HFF-Myc (cell line): ENCODE data around the gene TLR9.

ENCODE experiments used
- DNase-seq: peaks from one replicate; pipeline ENCODE4 v3.0.0-alpha.2; 2011; ENCODE audit warnings: low read depth; ENCODE audit errors: extremely low read depth
- H3K4me3 ChIP-seq: replicated peaks from 2 replicates; pipeline ENCODE4 v1.5.1; 2011; ENCODE audit warnings: low read depth, mild to moderate bottlenecking, control low read depth, low read length
- TF ChIP-seq, protein P1 (sequence below): IDR thresholded peaks from 2 replicates; pipeline ENCODE4 v1.5.1; 2012; ENCODE audit warnings: mild to moderate bottlenecking, low read depth, low read length, control low read depth; ENCODE audit errors: missing control alignments

Gene TLR9

DNA sequence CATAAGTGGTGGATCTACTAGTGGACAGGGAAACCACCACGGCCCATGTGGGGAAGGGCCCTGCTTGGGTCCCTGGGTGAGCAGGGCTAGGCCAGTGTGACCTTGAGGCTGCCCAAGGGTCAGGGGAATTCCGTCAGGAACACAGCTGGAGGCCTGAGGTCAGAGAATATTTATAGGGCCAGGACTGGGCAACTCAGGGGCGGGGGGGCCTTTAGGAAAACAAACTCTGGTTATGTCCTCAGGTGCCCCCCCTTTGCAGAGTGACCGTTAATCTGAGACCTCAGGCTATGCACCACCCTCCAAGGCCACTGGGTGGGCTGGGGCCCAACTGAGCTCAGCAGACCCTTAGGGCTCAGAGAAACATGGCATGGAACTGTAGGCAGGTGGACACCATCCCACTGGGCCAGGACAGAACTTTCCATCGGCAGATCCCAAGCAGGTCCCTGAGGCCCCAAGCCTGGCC lies 11.0 kb upstream of the TLR9 start:
- H3K4me3 ChIP-seq = no peak overlapping the region
- DNase-seq = no peak
- TF ChIP-seq, protein P1, sequence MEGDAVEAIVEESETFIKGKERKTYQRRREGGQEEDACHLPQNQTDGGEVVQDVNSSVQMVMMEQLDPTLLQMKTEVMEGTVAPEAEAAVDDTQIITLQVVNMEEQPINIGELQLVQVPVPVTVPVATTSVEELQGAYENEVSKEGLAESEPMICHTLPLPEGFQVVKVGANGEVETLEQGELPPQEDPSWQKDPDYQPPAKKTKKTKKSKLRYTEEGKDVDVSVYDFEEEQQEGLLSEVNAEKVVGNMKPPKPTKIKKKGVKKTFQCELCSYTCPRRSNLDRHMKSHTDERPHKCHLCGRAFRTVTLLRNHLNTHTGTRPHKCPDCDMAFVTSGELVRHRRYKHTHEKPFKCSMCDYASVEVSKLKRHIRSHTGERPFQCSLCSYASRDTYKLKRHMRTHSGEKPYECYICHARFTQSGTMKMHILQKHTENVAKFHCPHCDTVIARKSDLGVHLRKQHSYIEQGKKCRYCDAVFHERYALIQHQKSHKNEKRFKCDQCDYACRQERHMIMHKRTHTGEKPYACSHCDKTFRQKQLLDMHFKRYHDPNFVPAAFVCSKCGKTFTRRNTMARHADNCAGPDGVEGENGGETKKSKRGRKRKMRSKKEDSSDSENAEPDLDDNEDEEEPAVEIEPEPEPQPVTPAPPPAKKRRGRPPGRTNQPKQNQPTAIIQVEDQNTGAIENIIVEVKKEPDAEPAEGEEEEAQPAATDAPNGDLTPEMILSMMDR = no peak

DNA sequence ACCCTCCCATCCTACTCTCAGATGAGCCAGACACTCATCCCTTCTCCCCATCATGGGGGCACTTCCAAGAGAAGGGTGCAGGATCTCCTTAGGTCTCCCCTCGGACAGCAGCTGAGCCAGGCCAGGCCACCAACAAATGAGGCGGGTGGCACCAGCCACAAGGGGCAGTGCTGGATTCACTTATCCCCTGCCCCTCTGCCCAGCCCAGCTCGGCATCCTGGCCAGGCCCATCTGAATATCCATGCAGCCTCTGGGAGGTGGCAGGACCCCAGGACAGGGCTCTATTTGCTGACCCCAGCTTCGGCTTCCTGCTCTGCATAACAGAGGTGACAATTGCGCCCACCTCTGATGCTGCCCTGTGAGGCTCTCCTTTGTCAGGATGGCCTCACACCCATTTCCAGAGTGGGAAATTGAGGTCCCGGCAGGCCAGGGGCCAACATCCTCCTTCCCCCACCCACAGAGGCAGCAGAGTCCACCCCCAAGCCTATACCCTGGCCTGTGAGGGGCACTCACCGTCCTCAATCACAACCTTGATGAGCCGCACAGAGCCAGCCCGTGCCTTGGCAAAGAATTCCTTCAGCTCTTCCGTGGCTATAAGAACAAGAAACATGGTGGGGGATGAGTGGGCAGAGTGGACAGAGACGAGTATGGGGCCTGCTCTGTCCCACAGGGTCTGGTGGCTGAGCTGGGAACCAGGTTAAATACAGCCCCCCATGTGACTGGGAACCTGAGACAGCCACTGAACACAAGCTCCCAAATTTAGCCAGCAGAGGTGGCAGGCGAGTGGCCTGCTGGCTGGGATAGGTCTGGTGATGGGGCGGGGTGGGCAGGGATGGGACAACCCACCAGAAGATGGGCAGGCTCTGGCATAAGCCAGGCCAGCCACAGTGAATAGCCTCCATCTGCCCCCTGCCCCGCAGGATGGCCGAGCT lies 9.3 kb upstream of the TLR9 start:
- TF ChIP-seq, protein P1 = no peak
- DNase-seq = no peak
- no peak overlapping the region for H3K4me3 ChIP-seq

DNA sequence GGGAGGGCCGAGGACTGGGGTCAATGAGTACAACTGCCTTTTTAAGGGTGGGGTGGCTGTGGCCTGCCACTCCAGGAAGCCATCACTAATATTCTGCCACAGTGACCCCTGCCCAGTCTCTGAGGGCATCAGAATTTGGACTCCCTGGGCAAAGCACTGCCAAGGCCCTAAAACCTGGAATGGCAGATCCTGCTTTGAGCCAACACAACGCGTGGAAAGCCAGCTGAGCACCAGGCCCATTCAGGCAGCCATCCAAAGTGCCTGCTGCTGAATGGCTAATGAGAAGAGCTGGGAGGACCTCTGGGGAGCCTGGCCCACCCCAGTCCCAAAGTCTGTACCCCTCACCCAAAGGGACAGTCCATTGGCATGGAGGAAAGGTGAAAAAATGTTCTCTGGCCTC lies 8.5 kb upstream of the TLR9 start:
- TF ChIP-seq, protein P1 = no peak
- no peak overlapping the region for H3K4me3 ChIP-seq
- no peak for DNase-seq

DNA sequence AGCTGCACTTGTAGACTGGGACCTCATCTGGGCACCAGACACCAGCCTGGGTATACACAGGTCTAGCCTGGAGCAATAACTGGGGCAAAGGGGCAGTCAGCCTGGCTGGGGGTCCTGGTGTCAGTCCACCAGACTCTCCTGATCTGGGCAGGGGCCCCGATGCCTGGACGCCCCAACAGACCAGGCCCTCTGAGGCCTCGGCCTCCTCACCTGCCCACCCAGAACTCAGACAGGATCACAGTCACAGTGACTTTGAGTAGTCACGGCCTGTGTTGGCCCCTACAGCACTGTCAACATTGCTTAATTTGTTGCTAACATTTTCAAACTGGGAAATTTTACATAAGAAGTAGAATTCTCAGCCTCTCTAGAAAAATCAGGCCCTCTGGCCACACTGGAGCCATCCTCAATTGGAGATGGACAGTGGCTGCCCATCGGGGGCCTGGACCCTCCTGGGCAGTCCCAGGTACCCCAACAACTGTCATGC lies 7.7 kb upstream of the TLR9 start:
- no peak for DNase-seq
- TF ChIP-seq, protein P1 = no peak
- H3K4me3 ChIP-seq = no peak overlapping the region

DNA sequence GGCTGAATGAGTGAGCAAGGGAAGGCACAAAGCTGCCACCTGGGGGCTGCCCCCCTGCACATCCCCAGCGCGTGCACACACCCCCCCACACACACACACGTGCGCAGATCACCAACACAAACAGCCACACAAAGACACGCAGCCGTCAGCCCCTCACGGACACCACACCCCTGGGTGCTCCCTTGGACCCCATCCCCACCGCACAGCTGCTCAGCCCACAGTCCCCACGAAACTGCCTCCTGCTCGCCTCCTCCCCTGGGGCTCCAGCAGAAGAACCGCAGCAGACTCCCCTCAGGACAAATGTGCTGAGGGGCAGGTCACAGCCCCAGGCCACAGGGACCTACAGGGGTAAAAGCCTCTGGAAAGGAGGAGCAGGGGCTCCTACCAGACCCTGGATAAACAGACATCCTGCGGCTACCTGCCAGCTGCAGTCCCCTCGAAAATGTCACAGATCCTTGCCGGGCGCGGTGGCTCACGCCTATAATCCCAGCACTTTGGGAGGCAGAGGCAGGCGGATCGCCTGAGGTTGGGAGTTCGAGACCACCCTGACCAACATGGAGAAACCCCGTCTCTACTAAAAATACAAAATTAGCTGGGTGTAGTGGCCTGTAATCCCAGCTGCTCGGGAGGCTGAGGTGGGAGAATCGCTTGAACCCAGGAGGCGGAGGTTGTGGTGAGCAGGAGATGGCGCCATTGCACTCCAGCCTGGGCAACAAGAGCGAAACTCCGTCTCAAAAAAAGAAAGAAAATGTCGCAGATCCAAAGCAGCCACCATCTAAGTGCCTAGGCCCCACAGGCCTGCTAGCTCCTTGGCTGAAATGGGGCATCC lies 7.0 kb upstream of the TLR9 start:
- TF ChIP-seq, protein P1 = peak; percentile 17
- no peak for DNase-seq
- no peak overlapping the region for H3K4me3 ChIP-seq

DNA sequence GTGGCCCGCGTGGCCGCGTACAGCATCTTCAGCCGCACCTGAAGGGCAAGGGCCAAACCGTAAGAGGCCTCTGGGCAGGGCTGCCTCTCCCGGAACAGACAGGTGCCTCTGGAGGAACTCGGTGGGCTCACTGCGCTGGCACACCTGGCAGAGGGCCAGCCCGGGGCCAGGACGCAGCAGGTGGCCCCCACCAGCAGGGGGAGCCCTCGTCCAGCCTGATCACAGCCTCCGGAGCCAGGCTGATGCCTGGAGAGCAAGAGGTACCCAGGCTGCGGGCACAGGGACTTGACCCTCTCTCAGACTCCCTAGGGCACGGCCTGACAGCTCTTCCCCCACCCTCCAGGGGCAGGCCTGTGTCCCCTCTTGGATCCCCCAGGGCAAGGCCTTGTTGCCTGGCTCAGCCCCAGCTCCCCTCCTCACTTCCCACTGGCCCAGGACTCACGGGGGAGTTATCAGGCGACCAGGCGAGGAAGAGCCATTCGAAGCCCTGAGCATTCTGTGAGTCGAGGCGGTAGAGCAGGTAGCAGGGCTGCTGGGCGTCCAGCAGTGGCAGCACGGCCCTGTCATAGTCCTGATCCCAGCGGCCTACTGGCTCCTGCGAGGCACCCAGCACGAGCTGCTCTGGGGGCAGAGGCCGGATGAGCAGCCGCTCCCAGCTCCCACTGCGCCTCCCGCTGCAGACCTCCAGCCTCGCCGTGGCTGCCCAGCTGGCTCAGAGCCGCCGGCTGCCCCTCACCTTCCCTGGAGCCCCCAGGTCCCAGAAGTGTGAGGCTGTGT lies 6.2 kb upstream of the TLR9 start:
- H3K4me3 ChIP-seq = no peak overlapping the region
- no peak for DNase-seq
- TF ChIP-seq, protein P1 = peak; percentile 93
